BE2C (cell line): Measurements from ENCODE around the gene ZSWIM5. TPM values are rescaled to one million over a fixed set of nuclear protein-coding genes. Genes with fewer than 3 reads are reported as not detected.
"Not testable (repeated sequence)": the region's sequence is repeated elsewhere in the genome, so short reads cannot be mapped to it uniquely, and the experiment has no call there.

Experiments used
- DNase-seq: peaks from one replicate; pipeline ENCODE4 v3.0.0-alpha.2; 2020
- H3K27me3 ChIP-seq: fragments of 250-450 bp; sonication (Bioruptor Pico); 2 replicates; pipeline ENCODE4 v1.5.1; 2020; ENCODE audit warnings: mild to moderate bottlenecking
- H3K36me3 ChIP-seq: fragments of 250-450 bp; sonication (Bioruptor Pico); 2 replicates; pipeline ENCODE4 v1.5.1; 2020; ENCODE audit warnings: mild to moderate bottlenecking
- H3K4me1 ChIP-seq: fragments of 250-450 bp; sonication (Bioruptor Pico); 2 replicates; pipeline ENCODE4 v1.5.1; 2020
- H3K4me3 ChIP-seq: 2 replicates; pipeline ENCODE4 v1.5.1; 2011; ENCODE audit warnings: low read depth, low read length
- H3K9me3 ChIP-seq: fragments of 250-450 bp; sonication (Bioruptor Pico); 2 replicates; pipeline ENCODE4 v1.5.1; 2020
- polyA plus RNA-seq: library from polyadenylated mRNA; unstranded; fragments of >200 nt; gene quantifications from one replicate; pipeline ENCODE4 v1.2.1, GENCODE V29; 2012; ENCODE audit warnings: low read depth, missing spikeins; ENCODE audit not compliant: insufficient read length, insufficient read depth
- TF ChIP-seq, protein P1 (sequence below): IDR thresholded peaks from 2 replicates; pipeline ENCODE4 v1.5.1; 2012; ENCODE audit warnings: mild to moderate bottlenecking, low read depth, low read length

Gene ZSWIM5
- polyA plus RNA-seq: 0.25 TPM

DNA sequence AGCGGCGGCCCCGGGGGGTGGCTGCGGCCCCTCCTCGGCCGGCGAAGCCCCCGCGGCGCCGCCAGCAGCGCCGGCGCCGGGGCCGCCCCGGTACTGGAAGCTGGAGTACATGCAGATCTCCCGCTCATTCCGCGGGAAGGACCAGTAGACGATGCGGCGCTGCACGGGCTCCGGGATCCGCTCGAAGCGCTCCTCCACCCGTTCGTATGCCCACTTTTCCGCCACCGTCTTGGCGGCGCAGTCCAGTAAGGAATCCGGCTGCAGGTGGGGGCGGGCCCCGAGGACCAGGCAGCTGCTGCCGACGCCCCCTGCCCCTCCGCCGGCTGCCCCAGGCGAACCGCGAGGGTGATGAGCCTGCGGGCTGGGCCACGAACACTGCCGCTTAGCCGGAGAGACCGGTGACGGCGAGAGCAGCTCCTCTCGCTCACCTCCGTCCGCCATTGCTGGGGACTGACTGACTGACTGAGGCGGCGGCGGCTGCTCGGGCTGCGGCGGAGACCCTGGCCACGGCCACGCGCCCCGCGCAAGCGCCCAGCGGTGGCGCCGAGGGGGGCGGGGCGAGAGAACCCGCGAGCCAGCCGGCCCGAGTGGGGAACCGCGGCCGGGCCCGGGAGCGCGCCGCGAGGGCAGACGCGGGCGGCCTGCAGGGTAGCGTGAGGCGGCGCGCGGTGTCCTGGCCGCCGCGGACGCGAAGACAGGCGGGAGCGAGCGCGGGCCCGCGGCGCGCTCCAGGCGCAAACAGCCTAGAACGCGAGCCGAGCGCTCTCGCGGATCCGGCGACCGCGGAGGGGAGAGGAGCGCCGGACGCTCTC lies at the start of gene ZSWIM5:
TSS of gene ZSWIM5 (minus strand) at position 696 of the 812 bp plus-strand sequence. CDS start at position 441, 255 bp downstream.
- H3K9me3 ChIP-seq: no peaks in the 10 kb centered on the region
- peaks cover 34% of the 10 kb centered on the region for H3K27me3 ChIP-seq
- H3K4me1 ChIP-seq: no peaks in the 10 kb centered on the region
- TF ChIP-seq, protein P1, sequence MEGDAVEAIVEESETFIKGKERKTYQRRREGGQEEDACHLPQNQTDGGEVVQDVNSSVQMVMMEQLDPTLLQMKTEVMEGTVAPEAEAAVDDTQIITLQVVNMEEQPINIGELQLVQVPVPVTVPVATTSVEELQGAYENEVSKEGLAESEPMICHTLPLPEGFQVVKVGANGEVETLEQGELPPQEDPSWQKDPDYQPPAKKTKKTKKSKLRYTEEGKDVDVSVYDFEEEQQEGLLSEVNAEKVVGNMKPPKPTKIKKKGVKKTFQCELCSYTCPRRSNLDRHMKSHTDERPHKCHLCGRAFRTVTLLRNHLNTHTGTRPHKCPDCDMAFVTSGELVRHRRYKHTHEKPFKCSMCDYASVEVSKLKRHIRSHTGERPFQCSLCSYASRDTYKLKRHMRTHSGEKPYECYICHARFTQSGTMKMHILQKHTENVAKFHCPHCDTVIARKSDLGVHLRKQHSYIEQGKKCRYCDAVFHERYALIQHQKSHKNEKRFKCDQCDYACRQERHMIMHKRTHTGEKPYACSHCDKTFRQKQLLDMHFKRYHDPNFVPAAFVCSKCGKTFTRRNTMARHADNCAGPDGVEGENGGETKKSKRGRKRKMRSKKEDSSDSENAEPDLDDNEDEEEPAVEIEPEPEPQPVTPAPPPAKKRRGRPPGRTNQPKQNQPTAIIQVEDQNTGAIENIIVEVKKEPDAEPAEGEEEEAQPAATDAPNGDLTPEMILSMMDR: no peak
- peak; percentile 52 for DNase-seq
- H3K36me3 ChIP-seq: no peaks in the 10 kb centered on the region
- H3K4me3 ChIP-seq: peak within 1 kb of the TSS; percentile 56

DNA sequence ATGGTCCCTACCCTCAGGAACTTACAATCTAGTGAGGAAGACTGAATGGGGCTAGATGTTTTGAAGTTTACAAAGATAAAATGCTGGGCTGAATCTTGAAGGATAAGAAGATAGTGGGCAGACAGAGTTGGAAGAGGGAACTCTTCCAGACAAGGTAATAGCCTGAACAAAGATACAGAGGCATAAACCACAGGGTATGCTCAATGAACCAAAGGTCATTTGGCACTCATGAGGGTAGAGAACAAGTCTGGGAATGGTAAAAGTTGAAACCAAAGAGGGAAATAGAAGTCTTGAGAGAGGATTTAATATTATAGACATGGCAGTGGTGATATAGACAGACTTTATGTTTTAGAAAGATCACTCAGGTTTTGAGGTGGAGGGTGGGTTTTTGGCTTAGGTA lies 48.1 kb upstream of the ZSWIM5 start:
- DNase-seq: no peak
- Histone ChIP-seq H3K9me3 (no peaks in the 10 kb centered on the region), H3K4me1 (no peaks in the 10 kb centered on the region), H3K27me3 (no peaks in the 10 kb centered on the region), H3K4me3 (no peak overlapping the region), H3K36me3 (no peaks in the 10 kb centered on the region)
- TF ChIP-seq, protein P1: no peak

GRCh38 chr1:45250544-45250943 lies 44.1 kb upstream of the ZSWIM5 start:
- Histone ChIP-seq H3K4me1 (no peaks in the 10 kb centered on the region), H3K27me3 (no peaks in the 10 kb centered on the region), H3K9me3 (no peaks in the 10 kb centered on the region), H3K36me3 (no peaks in the 10 kb centered on the region), H3K4me3 (no peak overlapping the region)
- no peak for DNase-seq
- TF ChIP-seq, protein P1: no peak

- H3K4me3 ChIP-seq, DNase-seq, H3K9me3 ChIP-seq, H3K4me1 ChIP-seq, H3K27me3 ChIP-seq, H3K36me3 ChIP-seq: not testable (repeated sequence)
Observed at GRCh38 chr1:45248004-45248403, 41.6 kb upstream of the ZSWIM5 start.

- H3K9me3 ChIP-seq: no peaks in the 10 kb centered on the region
- DNase-seq: no peak
- no peaks in the 10 kb centered on the region for H3K36me3 ChIP-seq
- TF ChIP-seq, protein P1: no peak
- H3K27me3 ChIP-seq: no peaks in the 10 kb centered on the region
- no peak overlapping the region for H3K4me3 ChIP-seq
- no peaks in the 10 kb centered on the region for H3K4me1 ChIP-seq
Observed at GRCh38 chr1:45246760-45247159, 40.4 kb upstream of the ZSWIM5 start.

- H3K36me3 ChIP-seq, DNase-seq, H3K9me3 ChIP-seq, H3K4me3 ChIP-seq, H3K4me1 ChIP-seq, H3K27me3 ChIP-seq: not testable (repeated sequence)
Observed at GRCh38 chr1:45246359-45246758, 40.0 kb upstream of the ZSWIM5 start.

GRCh38 chr1:45244660-45245059 lies 38.3 kb upstream of the ZSWIM5 start:
- H3K4me3 ChIP-seq: no peak overlapping the region
- TF ChIP-seq, protein P1: no peak
- H3K27me3 ChIP-seq: no peaks in the 10 kb centered on the region
- no peaks in the 10 kb centered on the region for H3K36me3 ChIP-seq
- H3K4me1 ChIP-seq: no peaks in the 10 kb centered on the region
- DNase-seq: no peak
- no peaks in the 10 kb centered on the region for H3K9me3 ChIP-seq
